Nephron progenitor cell (in vitro differentiated cells): ENCODE results near the gene NOPCHAP1.

Experiments
- DNase-seq: peaks from one replicate; pipeline ENCODE4 v3.0.0; 2021
- H3K27ac Mint-ChIP-seq: 2 replicates; pipeline ENCODE4 v1.8.0; 2021; ENCODE audit warnings: mild to moderate bottlenecking, moderate library complexity, mixed read lengths
- H3K27me3 Mint-ChIP-seq: 2 replicates; pipeline ENCODE4 v1.8.0; 2021; ENCODE audit warnings: mild to moderate bottlenecking, low read depth, mixed read lengths; ENCODE audit not compliant: poor library complexity
- H3K36me3 Mint-ChIP-seq: 2 replicates; pipeline ENCODE4 v1.8.0; 2021; ENCODE audit warnings: low read depth, mixed read lengths
- H3K4me1 Mint-ChIP-seq: 2 replicates; pipeline ENCODE4 v1.8.0; 2021; ENCODE audit warnings: mixed read lengths
- H3K4me3 Mint-ChIP-seq: 2 replicates; pipeline ENCODE4 v1.8.0; 2021; ENCODE audit warnings: mild to moderate bottlenecking, moderate library complexity, mixed read lengths
- H3K9me3 Mint-ChIP-seq: 2 replicates; pipeline ENCODE4 v1.8.0; 2021; ENCODE audit warnings: mild to moderate bottlenecking, moderate library complexity, mixed read lengths
- CTCF ChIP-seq: fragments of 200-600 bp; sonication (generic); IDR thresholded peaks from 2 replicates; pipeline ENCODE4 v1.5.0; 2021; ENCODE audit warnings: antibody characterized with exemption

Gene NOPCHAP1

GRCh38 chr12:104985206-104985605 lies 910 bp upstream of the NOPCHAP1 start:
- peak overlapping the region; percentile 86 for H3K4me3 Mint-ChIP-seq
- peaks cover 9% of the 10 kb centered on the region for H3K9me3 Mint-ChIP-seq
- peaks cover 15% of the 10 kb centered on the region for H3K27me3 Mint-ChIP-seq
- TF ChIP-seq CTCF, result no peak
- no peak overlapping the region for H3K27ac Mint-ChIP-seq
- DNase-seq, result no peak
- peaks cover 30% of the 10 kb centered on the region for H3K36me3 Mint-ChIP-seq
- peaks cover 17% of the 10 kb centered on the region for H3K4me1 Mint-ChIP-seq

GRCh38 chr12:104990950-104991349 lies 4.8 kb downstream of the NOPCHAP1 start:
- Mint-ChIP-seq H3K27me3 (peaks cover 3% of the 10 kb centered on the region), H3K27ac (peak overlapping the region; percentile 40), H3K4me3 (no peak overlapping the region), H3K9me3 (peaks cover 9% of the 10 kb centered on the region), H3K4me1 (peaks cover 17% of the 10 kb centered on the region), H3K36me3 (peaks cover 81% of the 10 kb centered on the region)
- TF ChIP-seq CTCF, result no peak
- DNase-seq, result no peak

- H3K27ac Mint-ChIP-seq, result no peak overlapping the region
- H3K4me3 Mint-ChIP-seq, result no peak overlapping the region
- TF ChIP-seq CTCF, result no peak
- peaks cover 16% of the 10 kb centered on the region for H3K4me1 Mint-ChIP-seq
- no peak for DNase-seq
- peaks cover 3% of the 10 kb centered on the region for H3K27me3 Mint-ChIP-seq
- peaks cover 9% of the 10 kb centered on the region for H3K9me3 Mint-ChIP-seq
- peaks cover 84% of the 10 kb centered on the region for H3K36me3 Mint-ChIP-seq
Observed at GRCh38 chr12:104991565-104992128, 5.5 kb downstream of the NOPCHAP1 start.

- TF ChIP-seq CTCF, result no peak
- Mint-ChIP-seq H3K36me3 (peaks cover 87% of the 10 kb centered on the region), H3K27ac (no peak overlapping the region), H3K9me3 (peaks cover 5% of the 10 kb centered on the region), H3K4me3 (no peak overlapping the region), H3K4me1 (no peaks in the 10 kb centered on the region), H3K27me3 (peaks cover 3% of the 10 kb centered on the region)
- no peak for DNase-seq
Observed at GRCh38 chr12:104994336-104994735, 8.2 kb downstream of the NOPCHAP1 start.

- TF ChIP-seq CTCF, result no peak
Observed at GRCh38 chr12:104997541-104997940, 11.4 kb downstream of the NOPCHAP1 start.

More at GRCh38 chr12:104997541-104997940, 11.4 kb downstream of the NOPCHAP1 start:
- no peak overlapping the region for H3K27ac Mint-ChIP-seq
- no peaks in the 10 kb centered on the region for H3K4me1 Mint-ChIP-seq
- H3K4me3 Mint-ChIP-seq, result no peak overlapping the region
- peaks cover 3% of the 10 kb centered on the region for H3K27me3 Mint-ChIP-seq
- no peaks in the 10 kb centered on the region for H3K9me3 Mint-ChIP-seq
- H3K36me3 Mint-ChIP-seq, result peaks cover 86% of the 10 kb centered on the region
- no peak for DNase-seq
